IMR-90 (cell line): ENCODE measurements around the gene FXYD6. TPM values are rescaled to one million over a fixed set of nuclear protein-coding genes. Genes with fewer than 3 reads are reported as not detected.

Source experiments
- ATAC-seq: fragments of 200-7000 bp; cut with Tn5 transposase; 2 replicates; pipeline ENCODE4 v1.9.1; 2020; ENCODE audit warnings: low read depth, mild to moderate bottlenecking, moderate library complexity
- BruUV-seq: library from RNA; stranded (reverse); fragments of 400-500 nt; replicated peaks from 2 replicates; lab custom pipeline; 2021; lab: Mats Ljungman, UMichigan
- CTCF ChIA-PET: fragments of 300-600 bp; formaldehyde crosslinking; extraction: SDS; loops from one replicate; lab custom pipeline; 2021; ENCODE audit warnings: antibody characterized with exemption; lab: Yijun Ruan, JAX
- POLR2A ChIA-PET: fragments of 300-600 bp; sonication (Branson Sonifier 250); formaldehyde crosslinking; loops from one replicate; lab custom pipeline; 2022; ENCODE audit warnings: antibody characterized with exemption; ENCODE audit not compliant: unreplicated experiment; lab: Charles Lee
- DNase-seq: peaks from one replicate; pipeline ENCODE4 v3.0.0; 2013
- H2AFZ ChIP-seq: replicated peaks from 2 replicates; pipeline ENCODE3; 2013; ENCODE audit warnings: low read length, mild to moderate bottlenecking; ENCODE audit not compliant: poor library complexity
- H2AK5ac ChIP-seq: 2 replicates; pipeline ENCODE4 v1.6.1; 2013; ENCODE audit warnings: low read depth, low read length, inconsistent platforms
- H2AK9ac ChIP-seq: replicated peaks from 2 replicates; pipeline ENCODE3; 2013; ENCODE audit warnings: mild to moderate bottlenecking, low read depth, low read length, moderate library complexity; ENCODE audit not compliant: poor library complexity
- H2BK120ac ChIP-seq: 2 replicates; pipeline ENCODE4 v1.6.1; 2013; ENCODE audit warnings: low read depth, low read length, inconsistent platforms
- H2BK15ac ChIP-seq: 3 replicates; pipeline ENCODE4 v1.6.1; 2013; ENCODE audit warnings: low read depth, low read length, inconsistent platforms
- H2BK20ac ChIP-seq: 2 replicates; pipeline ENCODE4 v1.6.1; 2013; ENCODE audit warnings: low read depth, mild to moderate bottlenecking, inconsistent platforms, low read length, moderate library complexity
- H2BK5ac ChIP-seq: 2 replicates; pipeline ENCODE4 v1.6.1; 2013; ENCODE audit warnings: mild to moderate bottlenecking, low read depth, low read length, inconsistent platforms; ENCODE audit not compliant: poor library complexity, severe bottlenecking
- H3K14ac ChIP-seq: replicated peaks from 2 replicates; pipeline ENCODE4 v1.6.1; 2013; ENCODE audit warnings: low read depth, low read length, inconsistent platforms
- H3K18ac ChIP-seq: 2 replicates; pipeline ENCODE4 v1.6.1; 2013; ENCODE audit warnings: low read depth, low read length, control low read depth
- H3K23ac ChIP-seq: 2 replicates; pipeline ENCODE4 v1.6.1; 2013; ENCODE audit warnings: low read depth, low read length, inconsistent platforms
- H3K27ac ChIP-seq: 2 replicates; pipeline ENCODE4 v1.5.1; 2013; ENCODE audit warnings: mild to moderate bottlenecking, control low read depth, low read length; ENCODE audit not compliant: insufficient read depth
- H3K27me3 ChIP-seq: 2 replicates; pipeline ENCODE4 v1.6.1; 2013; ENCODE audit warnings: low read length; ENCODE audit not compliant: control insufficient read depth, insufficient read depth
- H3K36me3 ChIP-seq: 2 replicates; pipeline ENCODE4 v1.6.1; 2013; ENCODE audit warnings: low read length, mixed read lengths; ENCODE audit not compliant: control insufficient read depth, insufficient read depth
- H3K4ac ChIP-seq: 2 replicates; pipeline ENCODE4 v1.6.1; 2013; ENCODE audit warnings: low read depth, low read length, inconsistent platforms
- H3K4me1 ChIP-seq: 2 replicates; pipeline ENCODE4 v1.6.1; 2013; ENCODE audit warnings: low read length, mixed read lengths; ENCODE audit not compliant: control insufficient read depth, insufficient read depth
- H3K4me2 ChIP-seq: 2 replicates; pipeline ENCODE4 v1.6.1; 2013; ENCODE audit warnings: low read depth, mild to moderate bottlenecking, control low read depth, low read length, moderate library complexity
- H3K4me3 ChIP-seq: 2 replicates; pipeline ENCODE4 v1.5.1; 2013; ENCODE audit warnings: low read depth, mild to moderate bottlenecking, control low read depth, low read length, moderate library complexity; ENCODE audit not compliant: insufficient read depth
- H3K56ac ChIP-seq: 2 replicates; pipeline ENCODE4 v1.6.1; 2013; ENCODE audit warnings: low read length, inconsistent platforms; ENCODE audit not compliant: insufficient read depth; ENCODE audit errors: extremely low read depth
- H3K79me1 ChIP-seq, 2 experiments: 2 replicates each; pipeline ENCODE4 v1.6.1; 2013; ENCODE audit warnings: low read length in 2 of 2, inconsistent platforms in 1 of 2, low read depth in 1 of 2
- H3K9ac ChIP-seq: 2 replicates; pipeline ENCODE4 v1.6.1; 2013; ENCODE audit warnings: low read depth, low read length, control low read depth
- H3K9me1 ChIP-seq: 2 replicates; pipeline ENCODE4 v1.6.1; 2013; ENCODE audit warnings: low read length, inconsistent platforms; ENCODE audit not compliant: insufficient read depth
- H3K9me3 ChIP-seq: 2 replicates; pipeline ENCODE4 v1.6.1; 2013; ENCODE audit warnings: low read length; ENCODE audit not compliant: control insufficient read depth, insufficient read depth
- H4K20me1 ChIP-seq: 2 replicates; pipeline ENCODE4 v1.6.1; 2013; ENCODE audit warnings: low read length, inconsistent platforms; ENCODE audit not compliant: insufficient read depth
- H4K5ac ChIP-seq: 2 replicates; pipeline ENCODE4 v1.6.1; 2013; ENCODE audit warnings: mild to moderate bottlenecking, low read depth, low read length, control low read depth
- H4K8ac ChIP-seq, 2 experiments: 2 replicates each; pipeline ENCODE4 v1.6.1; 2013; ENCODE audit warnings: low read depth in 2 of 2, low read length in 2 of 2, control low read depth in 1 of 2, inconsistent platforms in 1 of 2
- H4K91ac ChIP-seq: 2 replicates; pipeline ENCODE4 v1.6.1; 2013; ENCODE audit warnings: low read depth, low read length, inconsistent platforms; ENCODE audit not compliant: insufficient read depth
- CHD1 ChIP-seq: IDR thresholded peaks from 2 replicates; pipeline ENCODE4 v1.6.1; 2012; ENCODE audit warnings: low read depth, low read length, improper control_type of control experiment
- CTCF ChIP-seq: conservative IDR thresholded peaks from 2 replicates; pipeline ENCODE4 v1.5.1; 2012; ENCODE audit warnings: mild to moderate bottlenecking, low read depth, low read length, improper control_type of control experiment
- ELK1 ChIP-seq: fragments of 150-350 bp; IDR thresholded peaks from 2 replicates; pipeline ENCODE4 v1.6.1; 2016; ENCODE audit warnings: low read depth, mild to moderate bottlenecking, low read length, moderate library complexity, borderline replicate concordance
- MAZ ChIP-seq: IDR thresholded peaks from 2 replicates; pipeline ENCODE4 v1.6.1; 2012; ENCODE audit warnings: low read depth, mild to moderate bottlenecking, low read length, improper control_type of control experiment, moderate library complexity, borderline replicate concordance
- SMC3 ChIP-seq: fragments of 150-350 bp; IDR thresholded peaks from 2 replicates; pipeline ENCODE4 v1.6.1; 2016; ENCODE audit warnings: low read depth, mild to moderate bottlenecking, antibody characterized with exemption, low read length, moderate library complexity
- WGBS, 2 experiments: methylation state at CpG; one replicate each; pipeline versions ENCODE4 v1.1.5 to v1.1.7; 2013; ENCODE audit warnings: missing lambda C conversion rate in 2 of 2; ENCODE audit not compliant: insufficient read length in 1 of 2; ENCODE audit errors: extremely low coverage in 2 of 2; 5-methylcytosine and 5-hydroxymethylcytosine counted together
- dilution Hi-C: fragments of 300-500 bp; cut with HindIII; formaldehyde crosslinking; loops from one replicate; pipeline ENCODE4 v1.14.3; 2018; ENCODE audit warnings: low sequenced_read_pairs; ENCODE audit not compliant: unreplicated experiment
- in situ Hi-C: fragments of 300-500 bp; cut with MboI; formaldehyde crosslinking; loops from 3 replicates; pipeline ENCODE4 v1.14.3; 2019; ENCODE audit warnings: low sequenced_read_pairs, inconsistent platforms, mixed read lengths
- intact Hi-C: fragments of 100-400 bp; cut with micrococcal nuclease; formaldehyde crosslinking; loops from 2 replicates; pipeline ENCODE4 v1.10.0; 2022
- polyA plus RNA-seq, 3 experiments: library from polyadenylated mRNA; depleted of rRNA; stranded (reverse); fragments of >200 nt; gene quantifications; 2 replicates each; pipeline ENCODE4 v1.2.3, GENCODE V29; 2012; ENCODE audit warnings: low replicate concordance in 1 of 3
- total RNA-seq: library from RNA; depleted of rRNA; stranded (reverse); fragments of >200 nt; gene quantifications from 2 replicates; pipeline ENCODE4 v1.2.3, GENCODE V29; 2012

FXYD6 gene
- total and polyA plus RNA-seq, 2 of the 4 experiments (the other 2 are of a cell fraction) = 0.32 TPM; not detected in 1

DNA sequence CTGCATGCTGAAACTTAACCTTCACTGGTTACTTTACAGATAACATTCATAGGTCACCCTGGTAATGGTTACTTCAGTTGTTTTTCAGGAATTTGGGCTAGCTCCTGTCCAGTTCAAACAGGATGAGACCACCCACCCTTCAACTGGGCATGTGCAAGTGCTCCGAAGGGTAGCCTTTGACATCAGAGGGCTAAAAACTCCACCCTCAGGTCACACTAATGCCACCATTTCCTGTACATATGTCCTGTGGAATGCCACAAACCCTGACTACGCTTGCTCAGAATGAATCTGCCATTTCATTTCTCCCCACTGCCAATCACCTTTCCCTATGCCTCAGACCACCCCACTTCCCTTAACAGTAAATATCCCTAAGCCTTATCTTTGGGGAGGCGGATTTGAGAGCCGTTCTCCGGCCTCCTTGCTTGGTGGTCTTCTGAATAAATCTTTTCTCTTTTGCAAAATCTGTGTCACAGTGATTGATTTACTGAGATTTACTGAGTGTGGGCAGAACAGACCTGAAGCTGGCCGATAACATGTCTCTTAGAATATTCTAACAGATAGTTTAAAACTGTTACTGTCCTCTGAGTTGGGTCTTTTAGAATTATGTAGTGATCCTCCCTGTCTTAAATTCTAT, 26.6 kb downstream of the FXYD6 start:
- Histone ChIP-seq H2BK20ac (no peak overlapping the region), H3K27me3 (no peaks in the 10 kb centered on the region), H3K4ac (no peak overlapping the region), H3K9me3 (no peaks in the 10 kb centered on the region), H3K36me3 (no peaks in the 10 kb centered on the region), H4K20me1 (no peaks in the 10 kb centered on the region), H3K23ac (no peak overlapping the region), H3K18ac (no peak overlapping the region), H2BK120ac (no peak overlapping the region), H3K4me1 (no peaks in the 10 kb centered on the region), H3K79me1 (no peaks in the 10 kb centered on the region), H3K9me1 (no peaks in the 10 kb centered on the region), H3K56ac (no peak overlapping the region), H3K14ac (no peak overlapping the region), H2BK5ac (no peak overlapping the region), H2BK15ac (no peak overlapping the region), H3K27ac (no peak overlapping the region), H2AFZ (no peak overlapping the region), H4K5ac (no peak overlapping the region), H4K91ac (no peak overlapping the region), H3K4me2 (no peak overlapping the region), H4K8ac (no peak overlapping the region), H2AK9ac (no peak overlapping the region), H2AK5ac (no peak overlapping the region), H3K9ac (no peak overlapping the region), H3K4me3 (no peak overlapping the region)
- intact Hi-C loops (no loop called here), dilution Hi-C loops (no loop called here), in situ Hi-C loops (no loop called here)
- no peak for DNase-seq
- TF ChIP-seq MAZ = no peak
- TF ChIP-seq ELK1 = no peak
- TF ChIP-seq CTCF = no peak
- TF ChIP-seq SMC3 = no peak
- TF ChIP-seq CHD1 = no peak
- 40% methylated on average over 1 of the region's 6 CpGs; no CpG with 5 or more reads in 1 of the 2 experiments for WGBS, 2 experiments
- ATAC-seq = no peak
- CTCF ChIA-PET = interaction anchor here (0.6 to 1.6 kb wide), 3 partner anchors 8 to 97 kb away, joined by 3 to 4 read pairs (median 4); no protein-coding TSS in a partner anchor
- POLR2A ChIA-PET = no interaction called here
- no TSS peak for BruUV-seq
